HepG2 (cell line): Measurements from ENCODE around the gene ARFGEF2. TPM values are rescaled to one million over a fixed set of nuclear protein-coding genes. Genes with fewer than 3 reads are reported as not detected.
A peak's percentile ranks its signal among the peaks of the same experiment; 100 is the strongest.

Experiments used
- ATAC-seq: fragments of 200-7000 bp; cut with Tn5 transposase; 3 replicates; pipeline ENCODE4 v1.9.1; 2020; ENCODE audit warnings: mild to moderate bottlenecking, moderate library complexity
- BruUV-seq: library from RNA; stranded (reverse); fragments of 400-500 nt; replicated peaks from 2 replicates; lab custom pipeline; 2021; lab: Mats Ljungman, UMichigan
- CTCF ChIA-PET: fragments of 300-600 bp; formaldehyde crosslinking; extraction: SDS; loops from one replicate; lab custom pipeline; 2021; ENCODE audit warnings: low total read pairs, inconsistent platforms, low intra/inter-chr PET ratio; lab: Yijun Ruan, JAX
- POLR2A ChIA-PET: fragments of 350-600 bp; sonication (Branson Sonifier 250); formaldehyde crosslinking; loops from one replicate; lab custom pipeline; 2020; ENCODE audit warnings: antibody characterized with exemption, inconsistent platforms; lab: Yijun Ruan, JAX
- DNase-seq: peaks from one replicate; pipeline ENCODE4 v3.0.0-alpha.2; 2015; ENCODE audit warnings: low spot score
- FAIRE-seq: peaks from 3 replicates; lab custom pipeline; 2011; peaks lifted over from hg19 to GRCh38; lab: Jason Lieb, UNC
- H2AFZ ChIP-seq: one replicate; pipeline ENCODE4 v1.6.1; 2011; ENCODE audit warnings: low read length, inconsistent platforms
- H3K27ac ChIP-seq: fragments of 300-600 bp; 3 replicates; pipeline ENCODE4 v1.8.0; 2011; ENCODE audit warnings: mixed run types, mild to moderate bottlenecking, mixed read lengths, low read length, inconsistent platforms; ENCODE audit not compliant: insufficient read depth; ENCODE audit errors: extremely low read length
- H3K27me3 ChIP-seq, 2 experiments: fragments of 200-600 bp in 1 of 2; 2 replicates in 1 of 2; 3 replicates in 1 of 2; pipeline versions ENCODE4 v1.6.0 to v1.8.0; 2011; ENCODE audit warnings: low read length in 2 of 2, mild to moderate bottlenecking in 2 of 2, moderate library complexity in 2 of 2, inconsistent platforms in 1 of 2; ENCODE audit not compliant: insufficient read depth in 2 of 2, control insufficient read depth in 1 of 2
- H3K36me3 ChIP-seq, 2 experiments: fragments of 200-600 bp in 1 of 2; replicated peaks in 1 of 2; 2 replicates in 1 of 2; 3 replicates in 1 of 2; pipeline versions ENCODE4 v1.5.1 to v1.8.0; 2011; ENCODE audit warnings: low read length in 2 of 2, inconsistent platforms in 1 of 2; ENCODE audit not compliant: insufficient read depth in 2 of 2, control insufficient read depth in 1 of 2
- H3K4me1 ChIP-seq: 2 replicates; pipeline ENCODE4 v1.5.1; 2012; ENCODE audit warnings: low read length, inconsistent platforms; ENCODE audit not compliant: insufficient read depth
- H3K4me2 ChIP-seq: 2 replicates; pipeline ENCODE4 v1.6.0; 2011; ENCODE audit warnings: low read depth, low read length, inconsistent platforms
- H3K4me3 ChIP-seq, 3 experiments: fragments of 200-600 bp in 1 of 3; sonication (generic), shearing (Covaris generic) in 1 of 3; replicated peaks in 1 of 3; 2 replicates each; pipeline ENCODE4 v1.5.1; 2011 to 2016; ENCODE audit warnings: low read length in 3 of 3, inconsistent platforms in 2 of 3, low read depth in 2 of 3, mild to moderate bottlenecking in 2 of 3, control low read depth in 1 of 3, mixed read lengths in 1 of 3; ENCODE audit not compliant: insufficient read depth in 1 of 3
- H3K79me2 ChIP-seq: one replicate; pipeline ENCODE4 v1.6.1; 2011; ENCODE audit warnings: low read length, inconsistent platforms; ENCODE audit not compliant: insufficient read depth
- H3K9ac ChIP-seq: 2 replicates; pipeline ENCODE4 v1.6.0; 2011; ENCODE audit warnings: mild to moderate bottlenecking, low read depth, low read length, inconsistent platforms; ENCODE audit not compliant: insufficient read depth
- H3K9me3 ChIP-seq: 2 replicates; pipeline ENCODE4 v1.5.1; 2012; ENCODE audit warnings: mild to moderate bottlenecking, low read length
- H4K20me1 ChIP-seq: 2 replicates; pipeline ENCODE4 v1.6.0; 2011; ENCODE audit warnings: inconsistent platforms, mild to moderate bottlenecking, low read length, moderate library complexity; ENCODE audit not compliant: insufficient read depth
- NR2F1 ChIP-seq, 2 experiments: fragments of 450-650 bp in 1 of 2; formaldehyde crosslinking in 1 of 2; IDR thresholded peaks; 2 replicates each; pipeline versions ENCODE4 v1.5.0 to v1.6.1; 2016 to 2020; ENCODE audit warnings: mild to moderate bottlenecking in 1 of 2, missing compliant biosample characterization in 1 of 2, missing genetic modification reagents in 1 of 2, moderate library complexity in 1 of 2
- SCMH1 ChIP-seq: sonication (generic); formaldehyde crosslinking; IDR thresholded peaks from 2 replicates; pipeline ENCODE4 v1.9.0; 2021; ENCODE audit warnings: missing genetic modification reagents, mild to moderate bottlenecking, borderline replicate concordance
- ZFP41 ChIP-seq: sonication (generic); formaldehyde crosslinking; IDR thresholded peaks from 2 replicates; pipeline ENCODE4 v1.4.0; 2020; ENCODE audit warnings: mild to moderate bottlenecking, missing genetic modification reagents, borderline replicate concordance
- ZNF720 ChIP-seq: sonication (generic); formaldehyde crosslinking; IDR thresholded peaks from 2 replicates; pipeline ENCODE4 v1.4.0; 2020; ENCODE audit warnings: missing genetic modification reagents
- WGBS: methylation state at CpG from one replicate; pipeline ENCODE4 v1.1.6; 2017; ENCODE audit warnings: low lambda C conversion rate; 5-methylcytosine and 5-hydroxymethylcytosine counted together
- in situ Hi-C: cut with HindIII; loops from 2 replicates; pipeline ENCODE4 v1.10.0; 2017; ENCODE audit warnings: low pct_unique_long_range_greater_than_20kb; ENCODE audit not compliant: extremely low pct_ligation_motif_present
- intact Hi-C: fragments of 100-400 bp; cut with micrococcal nuclease; formaldehyde crosslinking; loops from one replicate; pipeline ENCODE4 v1.10.0; 2022; ENCODE audit not compliant: unreplicated experiment
- polyA plus RNA-seq, 8 experiments: library from polyadenylated mRNA; depleted of rRNA in 3 of 8; stranded (reverse) in 7 of 8; unstranded in 1 of 8; fragments of >200 nt; fragmentation: Illumina TruSeq in 4 of 8; extraction: Trizol in 4 of 8; gene quantifications; 2 replicates each; pipeline versions ENCODE4 v1.2.1 to v1.2.3, GENCODE V29; 2011 to 2016; ENCODE audit warnings: low read depth in 4 of 8, missing spikeins in 1 of 8, mixed read lengths in 1 of 8; ENCODE audit not compliant: insufficient read depth in 1 of 8
- total RNA-seq, 5 experiments: library from RNA; depleted of rRNA; stranded (reverse); fragments of >200 nt; fragmentation: Illumina TruSeq; extraction: Trizol; gene quantifications; 2 replicates each; pipeline ENCODE4 v1.2.3, GENCODE V29; 2016; ENCODE audit warnings: low read depth in 1 of 5
- TF ChIP-seq, protein P1 (sequence below): sonication (generic); formaldehyde crosslinking; IDR thresholded peaks from 2 replicates; pipeline ENCODE4 v1.8.0; 2022; ENCODE audit warnings: low read depth, missing genetic modification reagents

ARFGEF2 gene
- total and polyA plus RNA-seq, 2 of the 13 experiments (the other 11 are each of a cell fraction or from before 2014, with no cell fraction given), result 44.0 to 60.8 TPM

DNA sequence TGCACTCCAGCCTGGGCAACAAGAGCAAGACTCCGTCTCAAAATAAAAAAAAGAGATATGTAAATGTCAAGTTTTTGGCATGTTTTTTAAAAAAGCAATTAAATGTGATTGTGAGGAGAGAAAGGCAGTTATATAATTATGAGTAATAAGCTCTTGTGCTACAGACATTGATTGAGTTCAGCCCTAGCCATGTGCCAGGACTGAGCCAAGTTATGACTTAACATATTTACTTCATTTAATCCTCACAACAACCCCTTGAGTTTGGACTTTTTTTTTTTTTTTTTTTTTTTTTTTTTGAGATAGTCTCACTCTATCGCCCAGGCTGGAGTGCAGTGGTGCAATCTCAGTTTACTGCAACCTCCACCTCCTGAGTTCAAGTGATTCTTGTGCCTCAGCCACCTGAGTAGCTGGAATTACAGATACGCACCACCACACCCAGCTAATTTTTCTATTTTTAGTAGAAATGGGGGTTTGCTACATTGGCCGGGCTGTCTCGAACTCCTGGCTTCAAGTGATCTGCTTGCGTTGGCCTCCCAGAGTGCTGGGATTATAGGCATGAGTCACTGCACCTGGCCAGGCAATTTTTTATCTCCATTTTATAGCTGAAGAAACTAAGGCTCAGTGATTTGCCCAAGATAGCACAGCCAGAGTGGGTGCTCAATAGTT is 109.6 kb downstream of the ARFGEF2 start:
- H3K9me3 ChIP-seq, result no peaks in the 10 kb centered on the region
- H3K27me3 ChIP-seq, result no peaks in the 10 kb centered on the region
- POLR2A ChIA-PET, result interaction anchor here (0.7 to 1.8 kb wide), 2 partner anchors 15 to 26 kb away, joined by 4 to 5 read pairs; partner anchors contain the start of gene CSE1L
- H3K9ac ChIP-seq, result no peak overlapping the region
- intact Hi-C loops (no loop called here), in situ Hi-C loops (no loop called here)
- CTCF ChIA-PET, result interaction anchor here (0.8 kb wide), 1 partner anchor 44 kb away, joined by 3 read pairs; no protein-coding TSS in a partner anchor
- no peak overlapping the region for H3K4me2 ChIP-seq
- no peak overlapping the region for H3K4me3 ChIP-seq
- no peak overlapping the region for H2AFZ ChIP-seq
- H3K27ac ChIP-seq, result no peak overlapping the region
- peaks cover 45 to 78% of the 10 kb centered on the region in 2 experiments for H3K36me3 ChIP-seq
- ATAC-seq (no peak), DNase-seq (no peak), FAIRE-seq (no peak)
- BruUV-seq, result no TSS peak
- 96% methylated on average over 6 of the region's 6 CpGs for WGBS
- H3K79me2 ChIP-seq, result no peaks in the 10 kb centered on the region
- TF ChIP-seq, protein P1, sequence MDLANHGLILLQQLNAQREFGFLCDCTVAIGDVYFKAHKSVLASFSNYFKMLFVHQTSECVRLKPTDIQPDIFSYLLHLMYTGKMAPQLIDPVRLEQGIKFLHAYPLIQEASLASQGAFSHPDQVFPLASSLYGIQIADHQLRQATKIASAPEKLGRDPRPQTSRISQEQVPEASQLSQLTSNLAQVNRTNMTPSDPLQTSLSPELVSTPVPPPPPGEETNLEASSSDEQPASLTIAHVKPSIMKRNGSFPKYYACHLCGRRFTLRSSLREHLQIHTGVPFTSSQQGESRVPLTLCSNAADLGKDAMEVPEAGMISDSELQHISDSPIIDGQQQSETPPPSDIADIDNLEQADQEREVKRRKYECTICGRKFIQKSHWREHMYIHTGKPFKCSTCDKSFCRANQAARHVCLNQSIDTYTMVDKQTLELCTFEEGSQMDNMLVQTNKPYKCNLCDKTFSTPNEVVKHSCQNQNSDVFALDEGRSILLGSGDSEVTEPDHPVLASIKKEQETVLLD (CRISPR knock-in tag), result no peak
- TF ChIP-seq ZFP41 (CRISPR knock-in tag) (0 out of 2 replicates have a peak, but pooled peaks have one; percentile 31), ZNF720 (CRISPR knock-in tag) (no peak)
- no peaks in the 10 kb centered on the region for H3K4me1 ChIP-seq
- no peaks in the 10 kb centered on the region for H4K20me1 ChIP-seq

- no peak for FAIRE-seq
- CTCF ChIA-PET, result no interaction called here
- no peak for ATAC-seq
- H3K79me2 ChIP-seq, result no peaks in the 10 kb centered on the region
- no peaks in the 10 kb centered on the region for H3K4me1 ChIP-seq
- H3K9ac ChIP-seq, result no peak overlapping the region
- H3K4me3 ChIP-seq, result no peak overlapping the region
- H4K20me1 ChIP-seq, result no peaks in the 10 kb centered on the region
- intact Hi-C loops (no loop called here), in situ Hi-C loops (no loop called here)
- H3K9me3 ChIP-seq, result no peaks in the 10 kb centered on the region
- H3K4me2 ChIP-seq, result no peak overlapping the region
- WGBS, result 98% methylated on average over 8 of the region's 8 CpGs
- H3K27me3 ChIP-seq, result no peaks in the 10 kb centered on the region
- H3K27ac ChIP-seq, result no peak overlapping the region
- no peak overlapping the region for H2AFZ ChIP-seq
- BruUV-seq, result no TSS peak
- TF ChIP-seq NR2F1 (CRISPR knock-in tag; IDR thresholded peaks at IDR 0.05) (no peak), SCMH1 (CRISPR knock-in tag) (0 out of 2 replicates have a peak, but pooled peaks have one; percentile 58)
- H3K36me3 ChIP-seq, result peaks cover 36 to 74% of the 10 kb centered on the region in 2 experiments
- DNase-seq, result no peak
- POLR2A ChIA-PET, result interaction anchor here (0.6 to 1.8 kb wide), 3 partner anchors 14 to 168 kb away, joined by 3 to 5 read pairs (median 3); partner anchors contain the start of gene CSE1L
Measured at GRCh38 chr20:49032455-49032854, 110.9 kb downstream of the ARFGEF2 start.
